ENCODE results near the gene CIAPIN1.
A peak's percentile ranks its signal among the peaks of the same experiment; 100 is the strongest.
"Not testable (repeated sequence)": the region's sequence is repeated elsewhere in the genome, so short reads cannot be mapped to it uniquely, and the experiment has no call there.

The CIAPIN1 gene

DNA sequence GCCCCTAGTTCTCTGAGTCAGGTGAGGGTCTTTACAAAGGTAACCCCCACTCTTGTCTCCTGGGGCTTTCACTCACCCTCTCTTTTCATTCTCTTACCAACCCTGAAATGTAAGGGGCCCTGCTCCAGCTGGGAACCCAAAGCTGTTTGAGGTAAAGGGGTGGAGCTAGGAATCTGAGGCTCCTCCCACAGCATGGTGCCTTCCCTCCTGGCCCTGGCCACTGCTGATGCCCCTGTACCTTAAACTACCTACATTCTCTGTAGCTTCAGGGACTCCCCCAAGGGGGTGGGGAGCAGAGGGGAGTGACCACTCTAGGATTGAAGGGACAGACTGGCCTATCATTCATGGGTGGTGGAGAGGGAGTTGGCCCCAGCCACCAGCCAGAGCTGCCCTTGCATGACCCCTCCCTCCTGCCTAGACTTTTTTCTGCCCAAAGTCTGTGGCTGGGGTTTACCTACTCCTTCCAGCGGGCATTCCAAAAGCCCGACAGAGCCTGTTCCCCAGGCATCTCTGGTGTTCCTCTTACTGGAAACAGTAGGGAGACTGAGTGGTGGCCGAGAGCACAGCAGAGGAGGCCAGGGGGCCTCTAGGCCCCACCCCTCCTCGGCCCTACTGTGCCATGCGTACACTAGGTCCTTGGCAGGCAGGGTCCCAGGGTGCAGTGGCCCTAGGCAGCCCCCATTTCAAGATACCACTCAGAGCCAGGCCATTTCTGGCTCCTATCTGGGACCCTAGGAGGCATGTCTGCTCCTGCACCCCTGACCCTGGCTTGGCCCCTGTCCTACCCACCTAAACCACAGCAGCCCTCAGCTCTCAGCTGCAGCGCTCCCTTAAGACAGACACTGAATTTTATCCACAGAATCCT is 29.6 kb upstream of the CIAPIN1 start:
- DNase-seq = no peak

DNA sequence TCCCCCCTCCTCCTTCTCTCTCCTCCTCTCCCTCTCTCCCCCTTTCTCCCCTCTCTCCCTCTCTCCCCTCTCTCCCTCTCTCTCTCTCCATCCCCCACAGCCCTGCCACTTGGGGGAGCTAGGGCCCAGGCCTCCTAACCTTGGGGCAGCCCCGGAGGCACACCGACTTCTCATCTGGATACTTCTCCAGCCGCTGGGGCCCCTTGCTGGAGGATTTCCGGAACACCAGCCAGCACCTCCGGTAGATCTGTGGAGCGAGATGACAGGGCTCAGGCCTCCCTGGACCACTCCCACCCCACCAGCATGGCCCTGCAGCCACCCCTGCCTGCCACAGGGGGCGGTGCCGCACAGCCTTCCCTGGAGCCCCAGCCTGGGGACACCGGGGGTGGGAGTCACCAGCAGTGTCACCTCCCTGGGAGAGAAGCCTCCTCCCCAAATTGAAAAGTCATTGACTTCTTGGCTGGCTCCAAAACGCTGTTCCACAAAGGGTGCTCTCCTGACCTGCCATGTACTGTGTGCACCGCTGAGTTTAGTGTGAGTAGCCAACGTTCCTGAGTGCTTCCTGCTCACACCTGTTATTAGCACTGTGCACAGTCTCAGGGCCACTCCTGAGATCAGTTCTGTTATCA is 28.6 kb upstream of the CIAPIN1 start:
- peak; percentile 62 for DNase-seq

- DNase-seq = no peak
Observed at GRCh38 chr16:57474671-57475661, 27.8 kb upstream of the CIAPIN1 start.

DNA sequence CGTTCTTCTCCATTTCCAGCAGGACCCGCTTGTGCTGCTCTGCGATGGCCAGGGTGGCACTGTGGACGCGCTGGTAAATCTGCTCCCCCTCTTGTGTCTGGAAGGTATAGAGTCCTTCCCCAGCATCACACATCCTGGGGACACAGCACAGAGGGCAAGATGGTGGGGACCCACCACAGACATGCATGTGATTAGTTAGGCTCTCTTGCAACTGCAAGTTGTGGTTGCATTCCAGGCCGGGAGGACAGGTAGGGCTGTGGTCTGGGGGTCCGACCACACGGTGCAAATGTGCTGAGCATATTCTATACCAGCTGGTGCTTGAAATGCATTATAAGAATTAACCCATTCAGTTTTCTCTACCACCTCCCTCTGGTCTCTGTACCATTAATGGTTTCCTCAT is 26.7 kb upstream of the CIAPIN1 start:
- DNase-seq = no peak

- DNase-seq = no peak
Observed at GRCh38 chr16:57473176-57473840, 26.1 kb upstream of the CIAPIN1 start.

DNA sequence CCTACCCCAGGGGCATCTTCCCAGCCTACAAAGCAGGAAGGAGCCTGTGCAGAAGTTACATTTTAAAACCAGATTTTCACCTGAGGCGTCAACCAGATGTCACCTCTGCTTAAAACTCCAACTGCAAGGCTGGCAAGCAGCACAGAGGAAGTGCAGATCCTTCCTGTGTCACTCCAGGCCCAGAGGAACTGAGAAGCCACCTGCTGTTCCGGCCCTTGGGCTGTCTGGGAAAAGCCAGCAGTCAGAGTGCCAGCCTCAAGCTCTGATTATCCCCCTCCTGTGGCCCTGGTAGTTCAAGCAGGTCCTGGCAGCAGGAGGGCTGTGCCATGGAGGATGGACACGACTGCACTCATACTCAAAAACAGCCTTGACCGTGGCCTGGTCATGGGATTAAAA is 25.5 kb upstream of the CIAPIN1 start:
- DNase-seq = no peak

GRCh38 chr16:57471852-57472664 is 24.9 kb upstream of the CIAPIN1 start:
- no peak for DNase-seq

- DNase-seq = no peak
Observed at GRCh38 chr16:57471209-57471608, 24.0 kb upstream of the CIAPIN1 start.

GRCh38 chr16:57470711-57471110 is 23.5 kb upstream of the CIAPIN1 start:
- no peak for DNase-seq

- no peak for DNase-seq
Observed at GRCh38 chr16:57469917-57470470, 22.8 kb upstream of the CIAPIN1 start.

DNA sequence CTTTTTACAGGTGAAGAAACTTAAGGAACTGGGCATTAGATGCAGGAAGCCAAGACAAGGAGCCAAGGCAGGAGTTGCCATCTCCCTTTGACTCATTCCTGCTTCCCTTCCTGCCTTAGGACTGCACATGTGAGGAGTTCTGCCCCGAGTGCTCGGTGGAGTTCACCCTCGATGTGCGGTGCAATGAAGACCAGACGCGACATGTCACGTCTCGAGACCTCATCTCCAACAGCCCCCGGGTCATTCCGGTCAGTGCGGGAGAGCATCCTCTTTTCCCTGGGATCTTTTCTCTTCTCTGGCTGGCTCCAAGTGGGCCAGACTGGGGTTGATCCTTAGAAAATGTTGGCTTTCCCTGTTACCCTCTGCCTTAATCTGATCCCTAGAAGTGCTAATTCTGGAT is 21.9 kb upstream of the CIAPIN1 start:
- no peak for DNase-seq

- DNase-seq = no peak
Observed at GRCh38 chr16:57468346-57468745, 21.2 kb upstream of the CIAPIN1 start.

DNA sequence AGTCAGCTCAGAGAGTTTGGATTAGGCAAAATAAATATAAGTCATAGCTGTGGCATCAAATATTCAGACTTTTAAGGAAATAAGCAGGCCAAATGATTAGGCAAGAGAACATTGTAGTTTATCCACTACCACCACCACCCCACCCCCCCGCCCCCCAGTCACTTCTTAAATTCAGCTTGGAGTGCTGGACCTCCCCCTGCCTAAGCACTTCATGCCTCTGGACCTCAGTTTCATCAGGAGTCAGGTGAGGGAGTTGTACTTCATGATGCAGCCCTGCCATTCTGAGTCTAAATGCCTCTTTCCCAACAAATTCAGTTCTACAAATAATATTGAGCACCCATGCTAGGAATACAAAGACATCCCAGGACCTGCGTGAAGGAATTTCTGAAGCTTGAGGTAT is 17.3 kb upstream of the CIAPIN1 start:
- DNase-seq = no peak

DNA sequence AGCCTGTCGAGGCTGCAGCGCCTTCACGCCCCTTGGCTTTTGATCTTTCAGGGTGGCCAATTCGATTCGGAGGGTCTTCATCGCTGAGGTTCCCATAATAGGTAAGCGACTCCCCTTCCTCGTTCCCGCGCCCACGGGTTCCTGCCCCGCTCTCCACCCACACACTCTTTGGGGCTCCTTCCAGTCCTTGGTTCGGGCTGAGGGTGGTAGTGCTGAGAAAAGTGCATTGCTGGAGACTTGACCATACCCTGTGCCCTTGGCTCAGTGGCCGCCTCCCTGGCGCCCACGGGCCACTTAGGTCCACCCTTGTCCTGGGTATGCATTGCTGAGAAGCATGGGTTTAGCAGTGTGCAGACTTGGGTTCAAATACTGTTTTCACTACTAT is 15.8 kb upstream of the CIAPIN1 start:
- DNase-seq = no peak

- DNase-seq = peak; percentile 91
Observed at GRCh38 chr16:57462209-57462977, 15.2 kb upstream of the CIAPIN1 start, which contains the start of gene POLR2C. Gene POLR2C (plus strand): TSS chr16:57462679. CDS start chr16:57462725, 46 bp downstream.

DNA sequence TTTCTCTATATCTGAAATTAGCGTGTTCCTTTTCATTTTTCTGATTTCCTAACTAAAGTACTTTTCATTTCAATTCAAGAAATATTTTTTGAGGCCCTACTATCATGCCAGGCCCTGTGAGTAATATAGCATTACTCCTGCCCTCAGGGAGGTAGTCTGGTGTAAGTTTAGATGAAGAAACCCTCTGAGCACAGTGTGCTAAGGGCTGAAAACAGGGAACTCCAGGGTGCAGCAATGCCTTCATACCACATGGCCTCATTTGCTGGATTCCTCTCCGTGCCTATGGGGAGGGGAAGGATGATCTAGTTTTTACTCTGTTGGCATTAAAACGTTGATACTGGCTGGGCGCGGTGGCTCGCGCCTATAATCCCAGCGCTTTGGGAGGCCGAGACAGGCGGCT is 4.8 kb upstream of the CIAPIN1 start:
- no peak for DNase-seq

DNA sequence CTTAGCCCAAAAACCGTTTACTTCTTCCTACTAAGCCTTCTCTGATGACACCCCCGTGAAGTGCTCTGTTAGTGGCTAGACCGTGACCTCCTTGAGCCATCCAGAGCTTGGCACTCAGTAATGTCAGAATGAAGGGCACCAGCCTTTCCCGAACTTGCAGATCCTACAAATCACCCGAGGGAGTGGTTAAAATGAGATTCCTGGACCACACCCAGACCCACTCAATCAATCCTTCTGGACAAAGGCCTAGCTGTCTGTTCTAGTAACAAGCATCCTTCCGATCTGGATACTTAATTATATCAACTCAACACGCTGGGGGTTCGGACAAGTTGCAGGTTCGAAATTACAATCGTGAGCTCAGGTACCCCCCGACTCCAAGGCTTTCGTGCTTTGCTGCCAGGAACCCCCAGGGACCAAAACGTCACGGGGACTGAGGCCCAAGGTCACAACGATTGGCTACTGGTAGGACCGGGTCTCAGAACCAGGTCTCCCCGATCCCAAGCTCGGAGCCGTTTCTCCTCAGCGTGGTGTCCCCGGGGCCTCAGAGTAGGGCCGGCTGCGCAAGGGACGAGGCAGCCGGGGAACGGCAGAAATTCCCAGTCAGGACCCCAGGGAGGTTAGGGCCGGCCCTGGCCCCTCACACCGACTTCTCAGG is 527 bp downstream of the CIAPIN1 start:
- no peak for DNase-seq

- DNase-seq = no peak
Observed at GRCh38 chr16:57445510-57445909, 1.7 kb downstream of the CIAPIN1 start.

- DNase-seq = no peak
Observed at GRCh38 chr16:57444711-57445110, 2.5 kb downstream of the CIAPIN1 start.

DNA sequence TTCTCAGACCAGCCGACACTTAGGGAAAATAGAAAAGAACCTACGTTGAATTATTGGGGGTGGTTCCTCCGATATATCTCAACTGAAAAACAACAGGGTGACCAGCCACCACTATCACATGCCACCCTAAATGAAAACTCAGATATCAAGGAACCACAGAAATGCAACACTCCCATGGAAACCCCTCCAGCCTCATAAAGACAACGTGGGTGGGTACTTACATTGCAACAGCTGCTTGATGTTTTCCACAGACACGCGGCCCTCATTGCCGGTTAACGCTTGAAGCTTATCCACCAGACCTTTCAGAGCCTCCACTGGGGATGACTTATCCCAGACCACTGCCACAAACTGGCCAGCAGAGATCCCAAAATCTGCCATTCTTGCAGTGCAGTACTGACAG is 6.6 kb downstream of the CIAPIN1 start:
- not testable (repeated sequence) for DNase-seq
